NCI-H2081 (cell line): ENCODE measurements around the gene TRIM8.

ENCODE experiments used
- DNase-seq, 2 experiments: peaks; one replicate each; lab custom pipeline; 2025; lab: John Stamatoyannopoulos, UW

Gene TRIM8

DNA sequence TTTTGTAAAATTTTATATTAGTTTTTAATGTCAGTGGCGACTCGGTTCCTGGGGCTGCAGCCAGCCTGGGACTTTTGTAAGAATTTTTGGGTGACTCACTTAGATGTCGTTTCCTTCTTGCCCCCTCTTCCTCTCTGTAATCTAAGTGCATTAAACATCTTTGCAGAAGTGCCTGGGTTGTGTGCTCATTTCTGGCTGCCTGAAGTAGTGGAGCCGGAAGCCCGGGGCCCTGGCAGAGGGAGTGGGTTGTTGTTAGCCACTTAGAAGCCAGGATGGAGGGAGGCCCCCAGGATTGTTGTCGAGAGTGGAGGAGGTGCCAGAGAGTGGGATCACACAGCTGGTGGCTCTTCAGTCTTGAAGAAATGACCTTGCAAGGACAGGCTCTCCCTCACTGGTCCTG is 11.0 kb upstream of the TRIM8 start:
- no peak for DNase-seq

DNA sequence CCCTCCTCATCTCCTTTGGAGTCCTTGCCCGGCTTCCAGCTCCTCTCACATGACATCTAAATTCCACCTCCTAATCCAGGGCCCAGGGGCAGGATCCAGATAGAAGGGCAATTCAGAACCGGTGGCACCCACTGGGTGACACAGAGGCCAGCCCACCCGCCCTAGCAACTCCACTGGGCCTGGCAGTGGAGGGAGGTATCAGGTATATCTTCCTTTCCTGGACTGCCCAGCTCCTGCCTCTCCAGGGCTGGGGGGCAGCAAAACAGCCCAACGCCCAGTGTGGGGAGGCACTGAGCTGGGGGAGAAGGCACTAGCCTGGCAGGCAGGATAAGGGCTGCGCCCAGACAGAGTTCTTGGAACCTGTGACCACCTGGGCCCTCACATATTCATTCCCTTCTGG is 10.4 kb upstream of the TRIM8 start:
- DNase-seq: no peak

DNA sequence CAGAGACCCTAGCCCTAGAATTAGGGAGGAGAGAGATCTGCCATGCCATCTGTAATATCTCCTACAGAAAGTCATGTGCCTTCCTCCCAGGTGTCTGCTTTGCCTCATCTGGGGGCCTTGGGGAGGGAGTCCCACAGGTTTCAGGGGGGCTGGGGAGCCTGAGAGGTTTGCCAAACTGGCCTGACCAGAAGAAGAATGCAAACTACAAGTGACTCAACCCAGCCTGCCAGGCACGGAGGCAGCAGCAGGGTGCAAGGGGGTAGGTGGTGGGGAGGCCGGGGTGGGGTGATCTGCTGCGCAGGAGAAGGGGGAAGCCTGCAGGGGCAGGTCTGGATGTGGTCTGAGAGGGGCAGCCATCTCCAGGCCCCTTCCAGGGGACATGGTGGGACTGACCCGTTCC is 9.6 kb upstream of the TRIM8 start:
- DNase-seq: no peak

DNA sequence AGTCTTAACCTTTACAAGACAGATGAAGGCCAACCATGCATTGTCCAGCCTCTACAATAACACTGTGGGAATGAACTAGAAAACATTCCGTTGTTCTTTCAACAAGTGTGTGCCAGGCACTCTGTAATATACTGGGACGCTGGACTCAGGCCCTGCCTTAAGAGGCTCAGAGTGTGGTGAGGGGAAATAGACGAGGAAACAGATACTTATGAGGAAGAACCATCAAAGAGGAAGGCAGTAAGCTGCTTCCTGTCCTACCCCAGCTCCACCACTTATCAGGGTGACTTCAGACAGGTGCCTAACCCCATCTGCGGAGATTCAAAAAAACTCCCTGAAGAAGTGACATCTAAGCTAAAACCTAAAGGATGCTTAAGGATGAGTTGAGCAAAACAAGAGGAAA is 8.9 kb upstream of the TRIM8 start:
- DNase-seq: no peak

DNA sequence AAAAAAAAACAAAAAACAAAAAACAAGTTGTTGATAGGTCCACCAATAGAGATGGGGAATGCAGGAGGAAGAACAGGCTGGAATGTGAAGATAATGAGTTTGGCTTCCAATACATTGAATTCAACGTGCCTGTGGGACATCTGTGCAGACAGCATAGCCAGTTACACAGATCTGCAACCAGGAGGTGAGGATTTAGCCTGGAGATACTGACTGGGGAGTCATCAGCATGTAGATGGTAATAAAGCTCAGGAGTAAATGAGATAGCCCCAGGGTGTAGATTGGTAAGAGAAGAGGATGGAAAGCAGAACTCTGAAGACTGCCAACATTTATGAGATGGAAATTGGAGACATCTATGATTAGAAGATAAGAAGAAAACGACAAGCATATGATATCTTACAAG is 4.7 kb upstream of the TRIM8 start:
- no peak for DNase-seq

DNA sequence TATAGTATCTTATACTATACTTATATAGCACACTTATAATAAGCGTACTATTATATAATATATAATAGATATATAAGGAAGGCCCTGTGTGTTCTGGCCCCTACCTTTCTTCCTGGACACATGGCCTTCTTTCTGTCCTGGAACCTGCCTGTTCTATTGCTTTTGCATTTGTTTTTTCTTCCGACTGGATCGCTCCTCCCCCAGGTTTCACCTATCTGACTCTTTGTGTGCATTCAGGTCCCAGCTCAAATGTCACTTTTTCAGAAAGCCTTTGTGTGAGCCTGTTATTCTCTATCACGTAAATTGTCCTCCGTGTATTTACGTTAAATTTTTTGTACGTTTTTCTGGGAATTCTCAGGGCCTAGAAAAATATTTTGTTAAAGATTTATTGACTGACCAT is 2.9 kb upstream of the TRIM8 start:
- DNase-seq: peak in 1 of 2 experiments; percentile 12

DNA sequence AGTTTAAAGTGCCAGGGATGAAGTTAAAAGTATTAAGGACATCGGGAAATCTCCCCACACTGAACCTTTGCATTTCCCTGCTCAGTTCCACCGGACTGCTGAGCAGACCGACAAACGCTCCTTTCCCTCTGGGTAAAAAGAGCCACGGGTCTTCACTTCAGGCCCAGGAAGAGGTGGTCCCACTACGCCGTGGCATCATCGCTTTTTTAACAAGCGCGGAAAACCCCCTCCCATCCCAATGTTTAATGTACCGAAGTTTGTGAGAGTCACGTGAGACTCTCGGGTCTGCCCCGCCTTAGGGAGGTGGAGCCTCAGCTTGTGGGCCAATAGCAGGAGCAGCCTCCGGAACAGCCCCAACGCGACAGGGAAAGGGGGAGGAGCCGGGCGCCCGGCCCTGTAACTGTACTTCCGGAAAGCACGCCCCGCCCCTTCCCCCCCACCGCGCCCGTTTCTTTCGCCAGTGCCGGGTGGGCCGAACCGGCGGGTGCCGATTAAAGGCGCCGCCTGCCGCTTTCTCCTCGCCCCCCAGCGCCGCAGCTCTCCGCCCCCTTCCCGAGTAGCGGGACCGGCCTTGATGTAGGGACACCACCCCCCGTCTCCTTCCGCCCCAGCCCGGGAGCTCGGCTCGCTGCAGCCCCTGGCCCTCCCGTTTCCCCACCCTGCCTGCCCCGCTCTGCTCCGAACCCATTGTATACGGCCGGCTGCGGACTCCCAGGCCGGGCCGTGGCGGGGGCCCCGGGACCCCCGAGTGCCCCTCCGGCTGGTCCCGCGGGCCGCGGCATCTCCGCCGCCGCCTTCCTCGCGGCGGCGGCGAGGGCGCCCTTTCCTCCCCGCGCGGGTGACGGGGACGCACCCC is 2.2 kb upstream of the TRIM8 start:
- peak; percentile 94 to 95 for DNase-seq

DNA sequence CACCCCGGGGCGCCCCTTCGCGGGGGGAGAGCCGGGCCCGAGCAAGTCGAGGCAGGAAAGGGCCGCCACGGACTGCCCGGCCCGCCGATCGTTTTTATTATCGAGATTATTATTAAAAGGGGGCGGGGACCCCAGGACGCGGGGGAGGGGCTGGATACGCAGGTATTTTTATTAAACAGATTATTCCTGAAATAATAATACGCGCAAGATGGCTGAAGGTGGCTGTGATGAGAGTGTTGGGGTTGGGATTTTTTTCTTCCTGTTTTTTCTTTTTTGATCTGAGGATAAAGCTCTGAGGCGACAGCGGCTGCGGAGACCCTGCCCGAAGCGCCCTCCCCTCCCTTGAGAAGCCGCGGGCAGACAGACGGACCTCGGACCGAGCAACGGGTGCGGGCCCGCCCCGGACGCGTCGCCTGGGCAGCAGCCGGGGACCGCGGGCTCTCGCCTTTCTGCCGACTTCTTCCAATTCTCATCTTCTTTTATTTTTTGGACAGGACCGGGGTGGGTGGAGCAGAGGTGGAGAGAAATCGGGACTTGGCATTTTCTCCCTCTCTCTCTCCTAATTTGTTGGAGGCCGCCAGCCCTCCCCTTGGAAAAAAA is 1.4 kb upstream of the TRIM8 start:
- DNase-seq: peak in 1 of 2 experiments; percentile 32

DNA sequence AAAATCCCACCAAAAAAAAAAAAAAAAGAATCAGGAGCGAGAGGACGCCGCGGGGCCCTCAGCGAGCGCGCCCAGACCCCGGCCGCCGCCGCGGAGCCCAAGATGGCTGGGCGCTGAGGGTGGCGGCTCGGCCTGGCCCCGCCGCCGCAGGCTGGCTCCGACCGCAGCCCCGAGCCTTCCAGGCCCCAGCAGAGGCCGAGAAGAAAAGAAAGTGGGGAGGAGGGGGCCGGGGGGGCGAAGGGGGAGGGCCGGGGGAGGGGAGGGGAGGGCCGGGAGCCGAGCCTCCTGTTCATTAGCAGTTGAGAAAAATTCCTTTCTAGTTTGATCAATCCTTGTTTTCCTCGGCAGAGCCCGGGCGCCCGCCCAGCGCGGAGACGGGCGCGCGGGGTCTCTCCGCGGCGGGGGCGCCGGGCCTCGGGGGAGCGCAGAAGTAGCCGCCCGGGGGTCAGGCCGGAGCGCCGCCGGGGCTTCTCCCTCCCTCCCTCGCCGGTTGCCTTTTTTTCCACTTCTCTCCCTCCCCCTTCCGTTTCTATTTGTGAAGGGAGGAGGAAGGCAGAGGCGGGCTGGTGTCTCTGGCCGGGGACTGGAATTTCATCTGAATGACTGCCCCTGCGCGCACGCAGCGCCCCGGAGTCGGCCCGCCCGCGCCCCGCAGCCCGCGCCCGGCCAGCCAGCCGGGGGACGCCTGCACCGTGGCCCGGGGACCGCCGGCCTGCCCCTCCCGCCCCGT is 778 bp upstream of the TRIM8 start:
- peak; percentile 40 to 64 for DNase-seq

DNA sequence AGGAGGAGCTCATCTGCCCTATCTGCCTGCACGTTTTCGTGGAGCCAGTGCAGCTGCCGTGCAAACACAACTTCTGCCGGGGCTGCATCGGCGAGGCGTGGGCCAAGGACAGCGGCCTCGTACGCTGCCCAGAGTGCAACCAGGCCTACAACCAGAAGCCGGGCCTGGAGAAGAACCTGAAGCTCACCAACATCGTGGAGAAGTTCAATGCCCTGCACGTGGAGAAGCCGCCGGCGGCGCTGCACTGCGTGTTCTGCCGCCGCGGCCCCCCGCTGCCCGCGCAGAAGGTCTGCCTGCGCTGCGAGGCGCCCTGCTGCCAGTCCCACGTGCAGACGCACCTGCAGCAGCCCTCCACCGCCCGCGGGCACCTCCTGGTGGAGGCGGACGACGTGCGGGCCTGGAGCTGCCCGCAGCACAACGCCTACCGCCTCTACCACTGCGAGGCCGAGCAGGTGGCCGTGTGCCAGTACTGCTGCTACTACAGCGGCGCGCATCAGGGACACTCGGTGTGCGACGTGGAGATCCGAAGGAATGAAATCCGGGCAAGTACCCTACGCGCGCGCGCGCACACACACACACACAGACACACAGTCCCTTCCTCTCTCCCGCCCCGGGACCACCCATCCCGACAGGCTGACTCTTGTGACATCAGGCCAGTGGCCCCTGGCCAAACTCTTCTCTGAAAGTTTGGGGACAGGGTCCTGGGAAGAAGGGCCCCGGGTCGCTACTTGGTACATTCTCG is 538 bp downstream of the TRIM8 start:
- DNase-seq: peak; percentile 81 to 87

DNA sequence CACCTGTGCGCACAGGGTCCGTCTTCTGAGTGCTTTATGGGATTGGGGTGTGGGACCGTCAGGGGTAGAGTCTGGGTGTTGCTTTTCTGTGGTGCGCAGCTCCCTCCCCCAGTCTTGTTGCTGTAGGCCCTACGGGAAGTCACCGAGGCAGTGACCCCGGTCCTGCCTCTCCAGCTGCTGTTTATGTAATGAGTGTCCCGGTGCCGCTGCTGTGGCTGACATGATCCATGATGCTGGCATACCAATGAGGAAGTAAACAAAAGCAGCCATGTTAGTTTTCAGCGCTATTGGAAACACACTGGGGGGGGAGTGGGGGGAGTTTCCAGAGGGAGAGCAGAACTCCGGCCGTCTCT is 1.1 kb downstream of the TRIM8 start:
- peak in 1 of 2 experiments; percentile 59 for DNase-seq

DNA sequence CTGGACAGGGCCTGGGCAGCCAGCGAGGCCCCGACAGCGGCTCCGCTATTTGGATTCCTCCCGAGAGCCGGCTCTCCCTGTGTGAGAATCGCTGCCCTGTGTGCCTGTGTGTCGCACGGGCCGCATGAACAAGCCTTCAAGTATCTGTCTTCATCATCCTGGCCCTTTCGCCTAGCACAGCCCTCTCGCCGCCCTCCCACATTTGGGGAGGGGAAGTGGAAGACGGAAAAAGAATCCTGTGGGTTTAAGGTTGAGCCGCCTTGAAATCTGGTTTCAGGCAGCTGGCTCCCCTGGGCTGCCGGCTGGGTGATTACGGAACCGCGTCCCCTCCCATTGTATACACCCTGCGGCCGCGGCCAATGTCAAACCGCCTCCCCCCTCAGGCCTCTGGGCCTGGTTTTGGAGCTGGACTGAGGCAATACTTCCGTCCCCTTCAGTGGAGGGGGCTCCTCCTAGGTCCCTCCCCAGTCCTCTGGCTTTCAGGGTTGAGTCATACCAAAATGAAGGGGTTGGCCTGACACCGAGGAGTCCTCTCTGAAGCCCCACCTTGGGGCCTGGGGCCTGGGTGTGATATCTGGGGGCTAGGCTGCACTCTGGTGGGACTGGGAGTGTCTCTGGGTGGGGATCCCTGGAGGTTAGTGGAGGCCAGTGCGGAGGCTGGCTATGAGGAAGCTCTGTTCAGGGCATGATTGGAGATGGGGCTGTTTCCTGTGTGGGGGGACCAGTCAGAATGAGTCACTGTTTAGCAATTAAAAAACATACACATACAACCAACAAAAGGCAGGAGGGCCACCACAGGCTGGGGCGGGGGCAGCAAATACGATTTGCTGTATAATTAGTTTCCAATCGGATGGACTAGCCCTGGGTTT is 1.7 kb downstream of the TRIM8 start:
- DNase-seq: peak; percentile 8 to 47

DNA sequence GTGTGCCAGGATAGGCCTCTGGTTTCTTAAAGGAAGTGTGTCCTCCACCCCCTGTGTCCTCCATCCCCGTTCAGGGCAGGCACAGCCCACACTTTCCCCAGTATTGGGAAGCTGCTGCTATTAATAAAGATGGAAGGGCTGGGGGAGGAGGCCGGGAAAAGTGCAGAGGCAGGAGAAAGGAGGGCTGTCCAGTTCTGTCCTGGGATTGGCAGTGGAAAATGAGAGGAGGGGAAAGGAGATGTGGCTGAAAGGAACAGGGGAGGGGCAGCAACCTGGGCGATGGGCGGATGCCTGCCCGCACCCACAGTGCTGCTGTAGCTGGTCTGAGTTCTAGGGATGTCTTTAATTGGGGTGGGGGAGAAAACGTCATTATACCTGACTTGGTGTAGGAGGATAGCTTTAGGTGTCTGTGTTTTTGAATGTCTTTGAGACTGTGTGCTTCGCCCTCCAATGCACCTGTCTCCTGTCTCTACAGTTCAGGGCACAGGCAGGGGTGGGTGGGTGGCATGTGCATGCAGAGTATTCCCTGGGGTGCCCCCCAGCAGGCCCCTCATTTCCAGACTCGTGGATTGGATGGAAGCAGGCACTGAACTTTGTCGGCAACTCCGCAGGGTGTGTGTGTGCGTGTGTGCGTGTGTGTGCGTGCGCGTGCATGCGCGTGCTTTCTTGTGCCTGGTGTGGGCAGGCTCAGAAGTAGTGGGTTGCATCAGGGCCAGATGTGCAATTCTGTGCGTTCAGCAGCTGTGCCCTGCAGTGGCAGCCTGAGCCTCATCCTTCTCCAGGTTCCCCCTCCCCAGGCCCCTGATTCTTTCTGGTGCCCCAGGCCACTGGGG is 2.5 kb downstream of the TRIM8 start:
- no peak for DNase-seq

DNA sequence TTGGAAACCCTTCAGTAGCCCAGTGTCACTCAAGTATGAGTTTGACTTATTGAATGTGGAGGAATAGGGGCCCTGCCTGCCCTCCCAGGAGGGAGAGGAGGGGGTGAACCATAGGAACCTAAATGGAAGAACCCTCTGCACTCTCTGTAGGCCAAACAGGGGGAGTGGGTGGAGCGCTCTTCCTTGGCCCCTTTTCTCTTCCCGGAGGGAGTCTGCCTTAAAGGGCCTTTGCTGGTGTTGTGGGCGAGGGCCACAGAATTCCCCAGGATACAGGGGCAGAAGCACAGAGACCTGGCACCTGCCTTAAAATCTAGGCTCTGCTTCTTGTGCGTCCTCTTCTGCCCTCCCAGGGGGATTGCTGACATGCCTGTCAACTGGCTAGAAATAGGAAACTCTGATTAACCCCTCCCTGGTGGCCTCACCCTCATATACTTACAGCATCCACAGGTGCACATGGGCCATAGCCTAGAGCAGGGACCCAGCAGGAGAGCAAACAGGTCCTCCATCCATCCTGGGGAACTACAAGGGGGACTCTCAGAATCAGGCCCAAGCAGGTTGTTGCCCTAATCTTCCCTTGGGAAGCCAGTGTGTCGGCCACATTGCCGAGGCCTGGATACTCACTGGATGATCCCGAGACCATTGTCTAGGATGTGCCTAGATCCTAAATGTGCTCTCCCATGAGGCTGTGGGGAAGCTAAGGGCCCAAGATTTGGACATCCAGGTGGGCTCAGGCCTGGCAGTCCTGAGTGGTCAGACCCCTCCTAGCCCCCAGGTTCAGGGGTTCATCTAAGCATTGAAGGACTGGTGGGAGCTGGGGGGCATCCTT is 3.4 kb downstream of the TRIM8 start:
- no peak for DNase-seq

DNA sequence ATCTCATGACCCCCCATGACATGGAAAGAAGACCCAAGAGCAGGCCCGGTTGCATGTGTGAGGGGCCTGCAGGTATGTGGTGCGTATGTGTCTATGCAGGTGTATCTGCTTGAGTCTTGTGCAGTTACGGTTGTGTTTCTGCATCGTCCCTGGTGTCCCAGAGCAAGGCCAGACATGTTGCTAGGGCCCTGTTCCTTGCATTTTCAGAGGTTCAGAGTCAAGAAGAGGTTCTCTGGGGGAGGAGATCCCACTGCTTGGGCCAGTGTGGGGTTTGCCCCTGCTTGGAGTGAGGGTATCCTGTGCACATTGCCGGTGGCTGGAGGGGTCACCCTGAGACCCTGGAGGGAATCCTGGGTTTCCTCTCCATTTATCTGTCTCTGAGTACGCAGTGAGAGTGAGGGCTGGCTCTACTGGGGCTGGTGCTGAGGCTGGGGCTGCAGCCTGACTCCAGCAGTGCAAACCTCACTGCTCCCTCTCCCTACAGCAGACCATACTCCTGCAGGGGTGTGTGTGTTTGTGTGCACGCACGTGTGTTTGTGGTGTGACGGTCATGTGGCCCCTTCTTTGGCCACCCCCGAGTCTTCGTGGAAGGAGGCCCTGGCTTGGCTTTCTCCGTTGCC is 4.1 kb downstream of the TRIM8 start:
- no peak for DNase-seq

DNA sequence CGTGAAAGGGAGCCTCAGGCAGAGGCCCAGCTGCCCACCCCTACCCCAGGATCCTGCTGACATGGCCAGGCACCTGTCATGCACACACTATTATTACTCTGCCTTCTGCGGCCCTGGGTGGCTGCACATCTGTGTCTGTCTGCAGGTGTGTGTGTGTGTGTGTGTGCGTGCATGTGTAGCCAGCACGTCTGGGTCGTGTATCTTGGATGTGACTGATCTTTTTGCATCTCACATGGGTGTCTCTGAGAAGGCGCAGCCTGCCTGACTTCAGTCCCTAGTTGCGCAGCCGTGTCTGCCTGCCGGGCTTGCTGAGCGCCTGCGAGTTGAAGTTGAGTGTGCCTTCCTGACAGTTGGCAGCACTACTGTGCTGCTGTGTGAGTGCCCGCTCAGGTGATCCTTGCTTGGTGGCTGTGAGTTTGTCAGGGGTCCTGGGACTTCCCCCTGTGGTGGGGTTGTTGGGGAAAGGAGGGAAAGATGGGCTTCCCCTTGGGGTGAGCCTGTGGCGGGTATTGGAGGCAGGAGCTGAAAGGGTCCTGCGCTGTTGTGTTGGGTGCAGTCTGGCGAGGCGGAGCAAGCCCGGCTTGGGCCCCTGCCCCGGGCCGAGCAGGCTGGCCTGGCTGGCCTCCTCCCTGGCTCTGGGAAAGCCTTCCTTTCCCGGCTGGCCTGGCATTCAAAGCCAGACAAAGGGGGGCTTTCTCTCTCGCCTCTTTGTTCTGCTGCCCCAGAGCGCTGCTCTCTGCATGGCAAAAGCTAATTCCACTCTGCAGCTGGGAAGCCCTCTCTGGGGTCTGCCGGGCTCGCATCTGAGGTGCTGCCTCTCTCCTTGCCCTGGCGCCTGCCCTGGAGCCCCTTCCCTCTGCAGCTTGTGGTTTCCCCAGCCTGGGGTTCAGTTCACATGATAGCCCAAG is 4.9 kb downstream of the TRIM8 start:
- DNase-seq: no peak

DNA sequence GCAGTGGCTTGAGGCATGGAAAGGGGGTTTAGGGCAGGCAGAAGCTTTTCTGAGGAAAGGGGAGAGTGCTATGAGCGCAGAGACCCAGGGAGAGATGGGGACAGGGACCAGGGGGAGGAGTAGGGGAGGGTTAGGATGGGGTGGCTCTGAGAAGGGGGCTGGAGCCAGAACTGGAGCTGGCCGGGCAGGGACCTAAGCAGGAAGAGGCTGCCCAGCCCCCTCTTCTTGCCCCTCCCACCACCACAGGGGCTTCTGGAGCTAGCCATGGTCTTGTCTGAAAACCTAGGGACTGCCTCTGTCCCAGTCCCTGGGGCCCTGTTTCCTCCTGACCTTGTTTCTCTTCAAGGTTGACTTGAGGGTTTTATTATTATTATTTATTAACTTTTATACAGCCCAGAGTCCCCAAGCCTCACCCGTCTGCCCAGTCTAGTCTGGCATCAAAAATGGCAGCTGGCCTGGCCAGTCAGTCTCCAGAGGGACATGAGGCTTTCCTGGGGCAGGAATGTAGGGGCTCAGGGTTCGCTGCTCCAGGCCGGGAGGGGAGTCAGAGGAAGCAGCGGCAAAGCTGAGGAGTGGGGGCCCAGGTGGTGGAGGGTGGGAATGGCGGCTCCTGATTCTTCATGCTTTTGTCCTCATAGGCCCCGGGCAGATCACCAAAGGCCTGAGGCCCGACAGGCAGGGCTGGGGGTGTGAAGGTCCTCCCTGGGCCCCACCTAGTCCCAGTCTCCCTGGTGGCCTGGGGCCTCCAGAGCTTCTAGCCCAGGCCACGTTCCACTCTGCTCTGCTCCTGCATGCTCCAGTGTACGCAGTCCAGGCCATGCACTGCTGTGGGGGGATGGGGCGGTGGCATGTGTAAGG is 5.7 kb downstream of the TRIM8 start:
- DNase-seq: no peak
